HG03457 (cell line): ENCODE results near the gene BCL2L2.
"Not testable (repeated sequence)": the region's sequence is repeated elsewhere in the genome, so short reads cannot be mapped to it uniquely, and the experiment has no call there.

Experiments
- ATAC-seq: cut with Tn5 transposase; IDR thresholded peaks from one replicate; pipeline ENCODE4 v1.9.1; 2021; ENCODE audit warnings: moderate number of reproducible peaks; ENCODE audit not compliant: unreplicated experiment

BCL2L2 gene

GRCh38 chr14:23322568-23323517, 16.2 kb downstream of the BCL2L2 start:
- ATAC-seq, result no peak

GRCh38 chr14:23323838-23324454, 17.3 kb downstream of the BCL2L2 start:
- ATAC-seq, result no peak

- no peak for ATAC-seq
Observed at GRCh38 chr14:23324455-23324846, 17.8 kb downstream of the BCL2L2 start.

GRCh38 chr14:23324993-23325392, 18.4 kb downstream of the BCL2L2 start:
- ATAC-seq, result no peak

GRCh38 chr14:23325746-23326145, 19.1 kb downstream of the BCL2L2 start:
- not testable (repeated sequence) for ATAC-seq

GRCh38 chr14:23326491-23327332, 20.1 kb downstream of the BCL2L2 start:
- ATAC-seq, result no peak

GRCh38 chr14:23327947-23328744, 21.5 kb downstream of the BCL2L2 start:
- no peak for ATAC-seq

GRCh38 chr14:23335623-23336022, 29.0 kb downstream of the BCL2L2 start:
- ATAC-seq, result no peak

- ATAC-seq, result no peak
Observed at GRCh38 chr14:23339506-23340268, 33.1 kb downstream of the BCL2L2 start.

- no peak for ATAC-seq
Observed at GRCh38 chr14:23344481-23344880, 37.8 kb downstream of the BCL2L2 start.

- no peak for ATAC-seq
Observed at GRCh38 chr14:23345987-23346692, 39.5 kb downstream of the BCL2L2 start.

- no peak for ATAC-seq
Observed at GRCh38 chr14:23346693-23347405, 40.2 kb downstream of the BCL2L2 start.

GRCh38 chr14:23347406-23348296, 41.0 kb downstream of the BCL2L2 start:
- ATAC-seq, result no peak

- no peak for ATAC-seq
Observed at GRCh38 chr14:23348297-23348655, 41.6 kb downstream of the BCL2L2 start.

GRCh38 chr14:23349156-23349845, 42.7 kb downstream of the BCL2L2 start:
- ATAC-seq, result no peak

- ATAC-seq, result no peak
Observed at GRCh38 chr14:23351681-23352505, 45.3 kb downstream of the BCL2L2 start.
